MM.1S (cell line): ENCODE results near the gene ACAP2.

Experiments used
- CTCF ChIP-seq: fragments of 300-600 bp; sonication (generic); IDR thresholded peaks from 2 replicates; pipeline ENCODE4 v1.5.1; 2016; ENCODE audit warnings: antibody characterized with exemption, low read length, mixed read lengths
- EZH2 ChIP-seq: fragments of 300-600 bp; sonication (generic); optimal IDR thresholded peaks from 2 replicates; pipeline ENCODE3; 2017; ENCODE audit warnings: low read depth, mild to moderate bottlenecking, antibody characterized with exemption, low read length, mixed read lengths
- EZH2phosphoT487 ChIP-seq: fragments of 300-600 bp; sonication (generic); IDR thresholded peaks from 2 replicates; pipeline ENCODE4 v1.6.1; 2018; ENCODE audit warnings: antibody characterized with exemption, low read length

DNA sequence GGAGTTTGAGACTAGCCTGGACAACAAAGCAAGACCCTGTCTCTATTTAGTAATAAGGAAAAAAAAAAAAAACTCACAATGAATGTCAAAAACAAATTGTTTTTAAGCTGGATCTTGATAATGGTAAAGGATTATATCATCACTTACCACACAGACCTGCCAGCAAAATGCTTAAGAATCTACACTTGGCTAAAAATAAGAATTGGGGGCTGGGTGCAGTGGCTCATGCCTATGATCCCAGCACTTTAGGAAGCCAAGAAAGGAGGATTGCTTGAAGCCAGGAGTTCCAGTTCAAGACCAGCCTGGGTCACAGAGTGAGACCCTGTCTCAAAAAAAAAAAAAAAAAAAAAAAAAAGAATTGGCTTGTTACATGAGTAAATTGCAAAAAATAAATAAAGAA is 31.0 kb downstream of the ACAP2 start:
- TF ChIP-seq CTCF (no peak), EZH2 (no peak), EZH2phosphoT487 (no peak)
